Mesothelial cell of epicardium (in vitro differentiated cells): ENCODE measurements around the gene RAD51D. TPM values are rescaled to one million over a fixed set of nuclear protein-coding genes. Genes with fewer than 3 reads are reported as not detected.
A peak's percentile ranks its signal among the peaks of the same experiment; 100 is the strongest.

Experiments used
- DNase-seq, 2 experiments: peaks; one replicate each; pipeline ENCODE4 v3.0.0; 2021; ENCODE audit warnings: low spot score in 2 of 2; ENCODE audit not compliant: unreplicated experiment in 2 of 2
- H3K27ac Mint-ChIP-seq: 2 replicates; pipeline ENCODE4 v1.8.0; 2021; ENCODE audit warnings: mixed read lengths
- H3K27me3 Mint-ChIP-seq: 2 replicates; pipeline ENCODE4 v1.8.0; 2021; ENCODE audit warnings: low read depth, mixed read lengths
- H3K36me3 Mint-ChIP-seq: 2 replicates; pipeline ENCODE4 v1.8.0; 2021; ENCODE audit warnings: mixed read lengths
- H3K4me1 Mint-ChIP-seq: 2 replicates; pipeline ENCODE4 v1.8.0; 2021; ENCODE audit warnings: mixed read lengths
- H3K4me3 Mint-ChIP-seq: 2 replicates; pipeline ENCODE4 v1.8.0; 2021; ENCODE audit warnings: mild to moderate bottlenecking, moderate library complexity, mixed read lengths
- H3K9me3 Mint-ChIP-seq: 2 replicates; pipeline ENCODE4 v1.8.0; 2021; ENCODE audit warnings: mixed read lengths
- CTCF ChIP-seq: fragments of 200-600 bp; sonication (generic); IDR thresholded peaks from one replicate; pipeline ENCODE4 v1.5.0; 2021; ENCODE audit warnings: antibody characterized with exemption; ENCODE audit not compliant: unreplicated experiment
- total RNA-seq: library from RNA; stranded (reverse); gene quantifications from 3 replicates; pipeline ENCODE4 v1.2.1, GENCODE V29; 2021

RAD51D gene
- total RNA-seq, 1 donor from 2014 or later: 17.2 TPM

GRCh38 chr17:35141681-35142466 lies 22.2 kb upstream of the RAD51D start, which contains the start of gene NLE1:
Gene NLE1, minus strand, starts transcription at chr17:35142303. Its CDS starts 28 bp downstream, at chr17:35142275.
- peak; percentile 61 to 90 for DNase-seq
- peaks cover 7% of the 10 kb centered on the region for H3K4me1 Mint-ChIP-seq
- H3K4me3 Mint-ChIP-seq: peak within 1 kb of the TSS; percentile 79
- no peak within 1 kb of the TSS for H3K27ac Mint-ChIP-seq
- peaks cover 5% of the 10 kb centered on the region for H3K36me3 Mint-ChIP-seq
- peak; percentile 90 for TF ChIP-seq CTCF
- no peaks in the 10 kb centered on the region for H3K27me3 Mint-ChIP-seq
- no peaks in the 10 kb centered on the region for H3K9me3 Mint-ChIP-seq

GRCh38 chr17:35138218-35138617 lies 18.6 kb upstream of the RAD51D start:
- Mint-ChIP-seq H3K36me3 (peaks cover 27% of the 10 kb centered on the region), H3K27ac (no peak overlapping the region), H3K4me1 (peaks cover 7% of the 10 kb centered on the region), H3K9me3 (no peaks in the 10 kb centered on the region), H3K4me3 (no peak overlapping the region), H3K27me3 (no peaks in the 10 kb centered on the region)
- DNase-seq: no peak
- no peak for TF ChIP-seq CTCF

- H3K4me3 Mint-ChIP-seq: no peak overlapping the region
- H3K4me1 Mint-ChIP-seq: no peaks in the 10 kb centered on the region
- DNase-seq: no peak
- no peak overlapping the region for H3K27ac Mint-ChIP-seq
- H3K36me3 Mint-ChIP-seq: peaks cover 34% of the 10 kb centered on the region
- H3K9me3 Mint-ChIP-seq: no peaks in the 10 kb centered on the region
- TF ChIP-seq CTCF: no peak
- H3K27me3 Mint-ChIP-seq: no peaks in the 10 kb centered on the region
Measured at GRCh38 chr17:35135322-35135721, 15.7 kb upstream of the RAD51D start.

- H3K4me3 Mint-ChIP-seq: no peak overlapping the region
- H3K27ac Mint-ChIP-seq: no peak overlapping the region
- TF ChIP-seq CTCF: no peak
- H3K27me3 Mint-ChIP-seq: no peaks in the 10 kb centered on the region
- no peak for DNase-seq
- H3K36me3 Mint-ChIP-seq: peaks cover 31% of the 10 kb centered on the region
- no peaks in the 10 kb centered on the region for H3K4me1 Mint-ChIP-seq
- H3K9me3 Mint-ChIP-seq: no peaks in the 10 kb centered on the region
Measured at GRCh38 chr17:35132816-35133550, 13.3 kb upstream of the RAD51D start.

- H3K9me3 Mint-ChIP-seq: no peaks in the 10 kb centered on the region
- H3K4me1 Mint-ChIP-seq: no peaks in the 10 kb centered on the region
- H3K27me3 Mint-ChIP-seq: no peaks in the 10 kb centered on the region
- H3K36me3 Mint-ChIP-seq: peaks cover 29% of the 10 kb centered on the region
- DNase-seq: no peak
- no peak overlapping the region for H3K27ac Mint-ChIP-seq
- H3K4me3 Mint-ChIP-seq: no peak overlapping the region
- TF ChIP-seq CTCF: no peak
Measured at GRCh38 chr17:35132099-35132498, 12.4 kb upstream of the RAD51D start.
